ENCODE measurements around the gene MAPK8IP3.

DNA sequence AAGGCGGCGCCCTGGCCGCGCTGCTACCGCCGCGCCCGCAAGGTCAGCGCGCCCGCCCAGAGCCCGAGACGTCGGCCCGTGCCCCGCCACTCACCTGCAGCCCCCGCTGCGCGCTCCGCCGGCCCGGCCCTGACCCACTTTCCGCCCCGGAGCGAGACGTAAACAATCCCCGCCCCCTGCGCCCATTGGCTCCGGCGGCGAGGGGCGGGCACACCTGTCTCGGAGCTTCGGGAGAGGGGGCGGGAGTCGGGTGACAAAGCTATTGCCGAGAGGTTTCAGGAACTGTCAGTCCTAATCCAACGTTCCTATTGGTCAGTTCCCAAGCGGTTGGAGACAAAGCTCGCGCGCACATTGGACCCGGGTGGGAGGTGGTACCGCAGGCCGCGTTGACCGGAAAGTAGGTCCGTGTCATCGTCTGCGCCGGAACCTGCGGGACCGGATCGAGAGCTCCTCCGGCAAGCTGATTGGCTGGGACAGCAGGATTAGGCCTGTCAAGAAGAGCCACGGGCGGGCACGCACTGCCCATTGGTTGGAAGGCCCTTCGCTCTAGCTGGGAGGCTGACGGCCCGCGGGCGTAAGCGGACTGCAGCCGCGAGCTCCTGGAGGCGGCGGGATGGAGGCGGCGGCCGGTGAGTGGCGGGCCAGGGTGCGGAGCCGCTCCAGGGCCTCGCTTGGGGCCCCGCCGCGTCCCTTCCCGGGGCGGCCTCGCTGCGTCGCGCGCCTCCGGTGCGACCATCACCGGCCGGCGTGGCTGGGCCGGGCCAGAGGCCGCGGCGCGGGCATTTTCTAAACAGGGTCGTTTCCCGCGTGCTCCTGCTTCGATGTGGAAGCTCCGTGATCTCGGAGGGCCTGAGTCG, 76.6 kb downstream of the MAPK8IP3 start, which contains the start of the genes NUBP2 and SPSB3:
- TF ChIP-seq CTCF (IDR thresholded peaks at IDR 0.05; ENCODE audit: insufficient read depth, low read length, poor library complexity, severe bottlenecking) (no peak), EZH2phosphoT487 (conservative IDR thresholded peaks at IDR 0.05; ENCODE audit: low read length) (no peak)

Data from SU-DHL-6 (cell line).